HG02973 (cell line): Measurements from ENCODE around the gene TBC1D3B.
"Not testable (repeated sequence)": the region's sequence is repeated elsewhere in the genome, so short reads cannot be mapped to it uniquely, and the experiment has no call there.

Experiments used
- ATAC-seq: cut with Tn5 transposase; IDR thresholded peaks from one replicate; pipeline ENCODE4 v1.9.1; 2021; ENCODE audit warnings: moderate library complexity; ENCODE audit not compliant: unreplicated experiment

TBC1D3B gene

DNA sequence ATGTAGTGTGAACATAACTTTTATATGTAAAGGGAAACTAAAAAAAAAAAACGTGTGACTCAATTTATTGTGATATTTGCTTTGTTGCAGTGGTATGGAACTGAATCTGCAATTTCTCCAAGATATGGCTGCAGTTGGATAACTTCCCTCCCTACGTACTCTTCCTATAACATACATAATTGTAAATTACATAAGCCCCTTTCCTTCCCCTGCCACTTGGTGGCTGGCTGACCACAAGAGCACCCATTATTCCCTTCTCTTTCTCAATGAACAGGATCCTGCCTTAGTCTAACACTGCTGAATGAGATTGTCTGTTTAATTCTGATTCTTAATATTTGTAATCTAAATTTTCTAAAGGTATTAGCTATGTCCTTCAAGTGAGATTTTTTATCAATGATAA lies 45.0 kb downstream of the TBC1D3B start:
- no peak for ATAC-seq

DNA sequence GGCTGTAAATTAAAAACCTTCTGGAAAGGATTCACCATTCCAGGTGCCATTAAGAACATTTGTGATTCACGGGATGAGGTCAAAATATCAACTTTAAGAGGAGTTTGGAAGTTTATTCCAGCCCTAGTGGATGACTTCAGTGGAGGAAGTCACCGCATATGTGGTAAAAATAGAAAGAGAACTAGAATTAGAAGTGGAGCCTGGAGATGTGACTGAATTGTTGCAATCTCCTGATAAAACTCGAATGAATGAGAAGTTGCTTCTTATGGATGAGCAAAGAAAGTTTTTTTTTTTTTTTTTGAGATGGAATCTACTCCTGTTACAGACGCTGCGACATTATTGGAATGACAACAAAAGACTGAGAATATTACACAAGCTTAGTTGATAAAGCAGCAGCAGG lies 46.1 kb downstream of the TBC1D3B start:
- no peak for ATAC-seq

DNA sequence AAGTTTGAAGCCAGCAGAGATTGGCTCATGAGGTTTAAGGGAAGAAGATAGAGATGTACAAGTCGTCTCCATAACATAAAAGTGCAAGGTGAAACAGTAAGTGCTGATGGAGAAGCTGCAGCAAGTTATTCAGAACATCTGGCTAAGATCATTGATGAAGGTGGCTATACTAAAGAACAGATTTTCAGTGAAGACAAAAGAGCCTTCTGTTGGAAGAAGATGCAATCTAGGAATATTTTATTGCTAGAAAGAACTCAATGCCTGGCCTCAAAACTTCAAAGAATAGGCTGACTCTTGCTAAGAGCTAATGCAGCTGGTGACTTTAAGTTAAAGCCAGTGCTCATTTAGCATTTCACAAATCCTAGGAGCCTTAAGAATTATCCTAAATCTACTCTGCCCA lies 46.8 kb downstream of the TBC1D3B start:
- ATAC-seq, result no peak

DNA sequence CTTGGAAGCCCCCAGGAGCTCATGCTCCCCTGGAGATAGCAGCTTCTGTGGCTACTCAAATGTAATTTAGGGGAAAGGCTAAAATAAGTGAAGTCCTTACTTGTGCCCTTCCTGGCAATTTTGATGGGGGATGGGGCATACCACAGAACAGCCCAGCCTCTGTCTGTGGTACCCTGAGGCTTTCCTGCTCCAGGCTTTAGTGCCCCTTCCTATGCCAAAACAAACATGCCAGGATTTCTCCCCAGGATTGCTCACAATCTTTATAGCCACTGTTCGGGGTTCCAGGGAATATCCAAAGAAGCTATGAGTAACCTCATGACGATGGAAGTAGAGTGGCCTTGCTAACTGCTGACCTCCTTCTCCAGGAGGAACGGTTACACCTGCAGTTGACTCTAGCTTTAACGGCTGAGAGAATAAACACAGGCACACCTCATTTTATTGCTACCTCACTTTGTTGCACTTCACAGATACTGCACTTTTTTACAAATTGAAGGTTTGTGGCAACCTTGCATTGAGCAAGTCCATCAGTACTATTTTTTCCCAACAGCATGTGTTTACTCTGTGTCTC lies 47.9 kb downstream of the TBC1D3B start:
- ATAC-seq, result no peak

DNA sequence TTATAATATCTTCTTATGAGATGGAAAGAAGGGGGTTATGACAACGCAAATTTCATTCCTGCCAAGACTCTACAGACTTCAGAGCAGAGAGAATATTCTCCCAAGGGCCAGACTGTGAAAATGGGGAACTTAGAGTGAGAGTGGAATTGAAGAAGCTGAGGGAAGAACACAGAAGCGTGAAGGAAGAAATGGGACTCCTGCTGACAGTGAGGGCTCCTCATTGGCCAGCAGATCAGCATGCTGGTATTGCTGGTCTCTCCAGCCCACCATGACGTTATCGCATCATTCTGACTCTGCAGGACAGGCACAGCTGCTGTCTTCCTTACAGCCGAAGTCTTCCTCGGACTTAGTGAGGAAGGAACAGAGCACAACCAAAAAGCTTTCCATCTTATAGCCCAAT lies 48.5 kb downstream of the TBC1D3B start:
- ATAC-seq, result no peak

DNA sequence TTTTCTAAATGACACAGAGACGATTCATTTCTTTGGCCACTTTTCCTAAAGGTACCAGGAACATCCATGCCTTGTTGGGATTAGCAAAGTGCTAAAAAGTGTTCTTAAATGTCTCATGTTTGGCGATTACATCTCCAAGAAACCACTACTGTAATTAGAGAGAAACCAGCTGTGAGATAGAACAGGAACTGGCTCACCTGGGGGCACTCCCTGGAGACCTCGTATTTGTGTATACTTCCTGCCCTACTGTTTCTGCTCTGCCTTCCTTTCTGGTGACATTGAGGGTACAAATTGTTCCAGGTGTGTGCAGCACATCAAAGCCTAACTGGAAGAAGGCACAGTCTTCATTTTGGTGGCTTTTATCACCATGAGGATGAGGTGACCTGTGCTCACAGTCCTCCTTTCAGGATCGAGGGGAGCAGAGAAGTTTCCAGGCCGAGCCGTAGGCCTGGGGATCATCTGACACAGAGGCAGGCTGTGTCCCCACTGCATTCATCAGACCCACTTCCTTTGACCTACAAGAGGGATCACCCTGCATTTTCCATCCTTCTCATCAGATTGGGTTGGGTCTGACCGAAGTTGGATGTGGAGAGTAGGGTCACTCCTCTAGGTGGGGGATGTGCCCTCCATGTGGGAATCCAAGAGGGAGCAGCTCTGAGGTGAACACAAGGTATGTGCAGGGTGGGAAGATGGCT lies 49.1 kb downstream of the TBC1D3B start:
- peak; percentile 74 for ATAC-seq

DNA sequence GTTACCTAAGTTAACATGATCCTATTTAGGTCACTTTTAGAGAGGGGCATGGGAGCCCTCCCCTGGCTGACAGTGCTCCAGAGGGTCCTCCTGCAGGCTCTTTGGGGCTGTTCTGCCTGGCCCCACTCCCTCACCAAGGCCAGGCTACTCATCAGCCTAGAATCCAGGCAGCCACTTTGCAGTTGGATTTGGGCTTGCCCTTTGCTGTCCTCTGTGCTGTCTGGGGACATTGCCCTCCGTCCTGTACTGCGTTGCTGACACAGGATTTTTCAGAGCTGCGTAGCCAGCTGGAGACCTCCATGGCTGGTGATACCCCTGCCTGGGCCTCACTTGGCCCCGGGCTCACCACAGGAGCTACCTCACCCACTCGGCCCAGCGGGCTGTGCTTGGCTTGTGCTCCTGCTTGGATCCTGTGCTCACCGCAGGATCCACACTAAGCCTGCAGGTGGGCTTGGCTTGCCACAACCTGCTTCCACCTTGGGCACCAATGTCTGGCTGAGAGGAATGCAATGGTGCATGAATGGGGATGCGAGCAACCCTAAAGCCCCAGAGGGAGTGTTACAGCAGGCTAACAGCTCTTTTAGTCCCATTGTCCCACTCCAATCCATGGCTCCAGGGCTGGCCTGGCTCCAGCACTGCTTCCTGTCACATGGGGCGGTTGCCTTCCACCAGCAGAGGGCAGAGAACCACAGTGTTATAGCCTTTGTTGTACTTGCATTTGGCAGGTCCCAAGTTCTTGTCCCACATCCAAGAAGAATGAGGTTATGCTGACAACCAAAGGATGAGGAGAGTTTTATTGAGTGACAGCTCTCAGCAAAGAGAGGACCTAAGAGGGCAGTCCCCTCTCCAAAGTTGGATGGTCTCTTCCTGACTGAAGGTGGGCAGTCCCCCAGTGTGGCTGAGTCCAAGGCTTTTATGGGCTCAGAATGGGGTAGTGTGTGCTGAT lies 51.3 kb downstream of the TBC1D3B start:
- ATAC-seq, result no peak

DNA sequence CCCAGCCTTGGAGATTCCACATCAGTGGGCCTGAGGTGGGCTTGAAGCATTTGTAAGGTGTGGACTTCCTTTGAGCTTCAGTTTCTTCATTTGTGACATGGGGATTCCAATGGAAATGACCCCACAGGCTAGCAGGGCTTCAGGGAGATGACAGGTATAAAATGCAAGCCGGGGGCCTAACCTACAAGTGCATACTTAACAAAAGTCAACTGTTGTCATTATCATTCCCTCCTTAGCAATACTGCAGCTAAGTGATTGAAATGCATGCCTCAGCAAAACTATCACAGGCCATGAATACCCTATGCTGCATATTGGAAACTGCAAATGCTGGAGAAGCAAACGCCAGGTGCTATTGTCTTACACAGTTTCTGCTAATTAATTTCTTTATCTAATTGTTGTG lies 53.0 kb downstream of the TBC1D3B start:
- ATAC-seq, result no peak

DNA sequence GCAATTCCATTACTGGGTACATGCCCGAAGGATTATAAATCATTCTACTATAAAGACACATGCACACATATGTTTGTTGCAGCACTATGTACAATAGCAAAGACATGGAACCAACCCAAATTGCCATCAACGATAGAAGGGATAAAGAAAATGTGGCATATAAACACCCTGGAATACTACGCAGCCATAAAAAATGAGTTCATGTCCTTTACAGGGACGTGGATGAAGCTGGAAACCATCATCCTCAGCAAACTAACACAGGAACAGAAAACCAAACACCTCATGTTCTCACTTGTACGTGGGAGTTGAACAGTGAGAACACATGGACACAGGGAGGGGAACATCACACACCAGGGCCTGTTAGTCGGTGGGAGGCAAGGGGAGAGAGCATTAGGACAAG lies 55.3 kb downstream of the TBC1D3B start:
- ATAC-seq, result not testable (repeated sequence)

DNA sequence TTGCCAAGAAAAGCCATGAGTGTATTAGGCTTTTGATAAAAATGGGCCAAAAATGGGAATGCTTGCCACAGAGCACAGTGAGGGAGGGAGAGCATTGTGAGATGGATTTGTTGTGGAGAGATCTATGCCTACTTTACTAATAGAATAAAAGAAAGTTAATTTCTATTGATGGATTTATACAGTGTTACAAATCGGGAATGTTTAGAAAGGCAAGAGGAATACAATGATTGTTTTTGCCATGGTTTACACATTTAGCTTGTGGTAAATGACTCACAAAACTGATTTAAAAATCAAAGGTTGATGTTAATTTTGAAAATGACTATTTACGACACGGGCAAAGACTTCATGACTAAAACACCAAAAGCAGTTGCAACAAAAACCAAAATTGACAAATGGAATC lies 56.2 kb downstream of the TBC1D3B start:
- no peak for ATAC-seq

DNA sequence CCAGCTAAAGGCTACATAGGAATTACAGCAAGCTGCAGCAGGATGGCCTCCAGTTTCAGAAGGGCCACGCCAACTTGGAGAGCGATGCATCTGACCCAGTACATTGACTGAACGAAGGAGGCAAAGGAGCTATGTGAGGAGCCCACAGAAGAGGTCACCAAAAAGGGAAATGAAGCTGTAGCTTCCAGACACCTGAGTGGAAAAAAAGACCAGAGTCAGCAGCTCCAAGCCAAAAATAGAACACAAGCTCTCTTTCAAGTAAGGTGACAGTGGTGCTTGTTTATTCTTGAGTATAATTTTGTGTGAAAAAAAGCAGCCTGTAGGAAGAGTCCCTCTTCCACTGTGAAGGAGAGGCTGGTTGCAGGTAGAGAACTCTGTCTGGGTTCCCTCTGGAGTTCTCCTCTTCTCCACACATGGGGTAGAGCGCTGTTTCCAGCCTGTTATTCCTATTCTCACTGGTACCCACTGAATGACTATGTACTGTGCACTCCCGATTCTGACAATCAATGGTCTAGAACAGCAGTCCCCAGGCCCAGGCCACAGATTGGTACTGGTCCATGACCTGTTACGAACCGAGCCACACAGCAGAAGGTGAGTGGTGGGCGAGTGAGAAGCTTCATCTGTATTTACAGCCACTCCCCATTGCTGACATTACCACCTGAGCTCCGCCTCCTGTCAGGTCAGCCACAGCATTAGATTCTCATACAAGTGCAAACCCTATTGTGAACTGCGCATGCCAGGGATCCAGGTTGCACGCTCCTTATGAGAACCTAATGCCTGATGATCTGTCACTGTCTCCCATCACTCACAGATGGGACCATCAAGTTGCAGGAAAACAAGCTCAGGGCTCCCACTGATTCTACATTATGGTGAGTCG lies 57.7 kb downstream of the TBC1D3B start:
- no peak for ATAC-seq

DNA sequence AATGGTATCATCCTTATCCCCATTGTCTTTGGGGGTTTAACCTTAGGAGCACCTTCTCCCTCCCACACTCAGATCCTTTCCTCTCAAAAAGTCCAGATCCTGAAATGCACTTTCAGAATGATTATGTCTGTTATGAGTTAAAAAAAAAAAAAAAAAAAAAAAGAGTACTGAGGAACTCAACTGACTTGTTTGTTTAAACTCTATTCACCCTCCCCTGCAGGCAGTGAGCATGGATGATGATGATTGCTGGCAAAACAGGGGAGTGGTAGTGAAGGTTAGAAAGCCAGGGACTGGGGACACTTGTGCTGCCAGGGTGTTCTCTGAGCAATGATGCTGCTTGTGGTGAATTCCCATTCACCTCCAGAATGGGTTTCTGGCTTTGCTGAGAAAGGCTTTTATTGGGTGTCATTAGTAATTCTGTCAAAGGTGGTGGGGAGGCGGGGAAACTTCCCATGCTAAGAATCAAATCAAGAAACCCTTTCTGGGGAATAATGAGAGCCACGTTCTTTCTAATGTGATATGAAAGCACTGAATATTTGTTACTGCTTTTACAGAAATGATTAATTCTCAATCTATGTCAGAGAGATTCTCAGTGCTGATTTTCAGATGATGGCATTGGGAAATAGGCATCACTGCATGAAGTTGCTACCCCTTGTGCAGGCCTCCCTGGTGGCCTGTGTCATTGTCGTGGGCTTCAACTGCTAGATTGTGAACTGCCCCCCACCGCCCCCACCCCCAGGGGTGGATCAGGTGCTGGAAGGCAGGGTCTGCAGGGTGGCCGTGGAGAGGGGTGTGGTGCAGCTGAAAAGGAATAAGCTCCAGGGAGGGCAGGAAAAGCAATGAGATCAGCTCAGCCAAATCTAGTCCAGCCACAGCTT lies 58.7 kb downstream of the TBC1D3B start:
- no peak for ATAC-seq
